Neural cell (in vitro differentiated cells): ENCODE measurements around the gene TMEM212. TPM values are rescaled to one million over a fixed set of nuclear protein-coding genes. Genes with fewer than 3 reads are reported as not detected.

Experiments
- H2AFZ ChIP-seq: fragments of 200-600, 300-800 bp; sonication (generic), shearing (Covaris generic); 2 replicates; pipeline ENCODE4 v1.6.0; 2014; ENCODE audit warnings: low read depth, mild to moderate bottlenecking, antibody characterized with exemption, low read length, moderate library complexity
- H3F3A ChIP-seq: fragments of 200-600 bp; shearing (Covaris generic); 2 replicates; pipeline ENCODE4 v1.6.1; 2016; ENCODE audit warnings: mild to moderate bottlenecking, moderate library complexity, mixed read lengths, antibody characterized with exemption, low read length; ENCODE audit not compliant: insufficient read depth, poor library complexity, severe bottlenecking
- H3K27ac ChIP-seq: fragments of 200-600, 300-800 bp; sonication (generic), shearing (Covaris generic); 2 replicates; pipeline ENCODE4 v1.5.1; 2014; ENCODE audit warnings: mild to moderate bottlenecking, low read length, moderate library complexity
- H3K27me3 ChIP-seq: fragments of 300-800, 200-600 bp; sonication (generic), shearing (Covaris generic); 2 replicates; pipeline ENCODE4 v1.6.0; 2014; ENCODE audit warnings: mild to moderate bottlenecking, low read depth, low read length, moderate library complexity; ENCODE audit not compliant: insufficient read depth
- H3K36me3 ChIP-seq: fragments of 300-800, 200-600 bp; sonication (generic), shearing (Covaris generic); 2 replicates; pipeline ENCODE4 v1.5.1; 2014; ENCODE audit warnings: mild to moderate bottlenecking, antibody characterized with exemption, low read length, moderate library complexity; ENCODE audit not compliant: insufficient read depth
- H3K4me2 ChIP-seq: fragments of 300-800, 200-600 bp; sonication (generic), shearing (Covaris generic); 2 replicates; pipeline ENCODE4 v1.6.0; 2014; ENCODE audit warnings: mild to moderate bottlenecking, low read length
- H3K4me3 ChIP-seq: fragments of 300-800, 200-600 bp; sonication (generic), shearing (Covaris generic); 2 replicates; pipeline ENCODE4 v1.5.1; 2014; ENCODE audit warnings: mild to moderate bottlenecking, low read length, moderate library complexity
- H3K79me2 ChIP-seq: fragments of 200-600 bp; shearing (Covaris generic); replicated peaks from 2 replicates; pipeline ENCODE4 v1.6.0; 2014; ENCODE audit warnings: mild to moderate bottlenecking, low read length, moderate library complexity; ENCODE audit not compliant: insufficient read depth
- H3K9ac ChIP-seq: fragments of 300-800, 200-600 bp; sonication (generic), shearing (Covaris generic); 2 replicates; pipeline ENCODE4 v1.6.1; 2016; ENCODE audit warnings: mild to moderate bottlenecking, low read length, mixed read lengths
- H3K9me2 ChIP-seq: fragments of 200-600 bp; shearing (Covaris generic); 2 replicates; pipeline ENCODE4 v1.6.1; 2016; ENCODE audit warnings: mild to moderate bottlenecking, low read length, mixed read lengths; ENCODE audit not compliant: insufficient read depth
- H3K9me3 ChIP-seq: fragments of 200-600, 300-800 bp; sonication (generic), shearing (Covaris generic); 2 replicates; pipeline ENCODE4 v1.6.1; 2016; ENCODE audit warnings: mild to moderate bottlenecking, mixed run types, low read length, moderate library complexity, mixed read lengths
- H4K20me1 ChIP-seq: fragments of 200-600 bp; shearing (Covaris generic); 2 replicates; pipeline ENCODE4 v1.6.1; 2016; ENCODE audit warnings: mild to moderate bottlenecking, mixed run types; ENCODE audit not compliant: insufficient read depth
- EP300 ChIP-seq: fragments of 450-650 bp; conservative IDR thresholded peaks from 2 replicates; pipeline ENCODE4 v1.6.1; 2014; ENCODE audit warnings: antibody characterized with exemption, mild to moderate bottlenecking, moderate library complexity; ENCODE audit not compliant: poor library complexity, severe bottlenecking
- EZH2 ChIP-seq: fragments of 200-600, 300-800 bp; shearing (Covaris generic), sonication (generic); IDR thresholded peaks from 2 replicates; pipeline ENCODE4 v1.6.1; 2014; ENCODE audit warnings: antibody characterized with exemption, low read length, borderline replicate concordance, mild to moderate bottlenecking; ENCODE audit not compliant: insufficient read depth, poor library complexity, severe bottlenecking
- MXI1 ChIP-seq: fragments of 450-650 bp; conservative IDR thresholded peaks from 2 replicates; pipeline ENCODE4 v1.6.1; 2014; ENCODE audit warnings: antibody characterized with exemption, mild to moderate bottlenecking; ENCODE audit not compliant: poor library complexity, severe bottlenecking
- POLR2AphosphoS5 ChIP-seq: IDR thresholded peaks from 2 replicates; pipeline ENCODE4 v1.6.1; 2012
- RAD21 ChIP-seq: fragments of 450-650 bp; conservative IDR thresholded peaks from 2 replicates; pipeline ENCODE4 v1.6.1; 2014; ENCODE audit warnings: antibody characterized with exemption, mild to moderate bottlenecking, moderate library complexity
- SMC3 ChIP-seq: fragments of 450-650 bp; conservative IDR thresholded peaks from 2 replicates; pipeline ENCODE4 v1.6.1; 2014; ENCODE audit warnings: antibody characterized with exemption, mild to moderate bottlenecking, moderate library complexity; ENCODE audit not compliant: poor library complexity
- TAF1 ChIP-seq: IDR thresholded peaks from 2 replicates; pipeline ENCODE4 v1.6.1; 2012; ENCODE audit warnings: low read depth
- polyA plus RNA-seq: library from polyadenylated mRNA; depleted of rRNA; stranded (reverse); fragments of >200 nt; gene quantifications from 2 replicates; pipeline ENCODE4 v1.2.3, GENCODE V29; 2014
- TF ChIP-seq, protein P1 (sequence below): IDR thresholded peaks from 2 replicates; pipeline ENCODE4 v1.6.1; 2012; ENCODE audit warnings: borderline replicate concordance
- TF ChIP-seq, protein P2 (sequence below): fragments of 450-650 bp; IDR thresholded peaks from 2 replicates; pipeline ENCODE4 v1.5.1; 2014; ENCODE audit warnings: antibody characterized with exemption, mild to moderate bottlenecking, moderate library complexity; ENCODE audit not compliant: poor library complexity, severe bottlenecking

The TMEM212 gene
- polyA plus RNA-seq, 1 donor from 2014 or later: not detected

GRCh38 chr3:171883893-171884279 lies 40.7 kb downstream of the TMEM212 start:
- Histone ChIP-seq H3K36me3 (no peaks in the 10 kb centered on the region), H3K79me2 (no peaks in the 10 kb centered on the region), H3K9ac (no peak overlapping the region), H3K9me2 (no peaks in the 10 kb centered on the region), H3K4me2 (no peak overlapping the region), H3K4me3 (no peak overlapping the region), H2AFZ (no peak overlapping the region), H3K9me3 (no peaks in the 10 kb centered on the region), H3K27ac (no peak overlapping the region), H3K27me3 (no peaks in the 10 kb centered on the region), H4K20me1 (no peaks in the 10 kb centered on the region), H3F3A (no peaks in the 10 kb centered on the region)
- TF ChIP-seq POLR2AphosphoS5: no peak
- TF ChIP-seq, protein P1, sequence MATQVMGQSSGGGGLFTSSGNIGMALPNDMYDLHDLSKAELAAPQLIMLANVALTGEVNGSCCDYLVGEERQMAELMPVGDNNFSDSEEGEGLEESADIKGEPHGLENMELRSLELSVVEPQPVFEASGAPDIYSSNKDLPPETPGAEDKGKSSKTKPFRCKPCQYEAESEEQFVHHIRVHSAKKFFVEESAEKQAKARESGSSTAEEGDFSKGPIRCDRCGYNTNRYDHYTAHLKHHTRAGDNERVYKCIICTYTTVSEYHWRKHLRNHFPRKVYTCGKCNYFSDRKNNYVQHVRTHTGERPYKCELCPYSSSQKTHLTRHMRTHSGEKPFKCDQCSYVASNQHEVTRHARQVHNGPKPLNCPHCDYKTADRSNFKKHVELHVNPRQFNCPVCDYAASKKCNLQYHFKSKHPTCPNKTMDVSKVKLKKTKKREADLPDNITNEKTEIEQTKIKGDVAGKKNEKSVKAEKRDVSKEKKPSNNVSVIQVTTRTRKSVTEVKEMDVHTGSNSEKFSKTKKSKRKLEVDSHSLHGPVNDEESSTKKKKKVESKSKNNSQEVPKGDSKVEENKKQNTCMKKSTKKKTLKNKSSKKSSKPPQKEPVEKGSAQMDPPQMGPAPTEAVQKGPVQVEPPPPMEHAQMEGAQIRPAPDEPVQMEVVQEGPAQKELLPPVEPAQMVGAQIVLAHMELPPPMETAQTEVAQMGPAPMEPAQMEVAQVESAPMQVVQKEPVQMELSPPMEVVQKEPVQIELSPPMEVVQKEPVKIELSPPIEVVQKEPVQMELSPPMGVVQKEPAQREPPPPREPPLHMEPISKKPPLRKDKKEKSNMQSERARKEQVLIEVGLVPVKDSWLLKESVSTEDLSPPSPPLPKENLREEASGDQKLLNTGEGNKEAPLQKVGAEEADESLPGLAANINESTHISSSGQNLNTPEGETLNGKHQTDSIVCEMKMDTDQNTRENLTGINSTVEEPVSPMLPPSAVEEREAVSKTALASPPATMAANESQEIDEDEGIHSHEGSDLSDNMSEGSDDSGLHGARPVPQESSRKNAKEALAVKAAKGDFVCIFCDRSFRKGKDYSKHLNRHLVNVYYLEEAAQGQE: no peak
- TF ChIP-seq EZH2: no peak
- TF ChIP-seq TAF1: no peak
- TF ChIP-seq, protein P2, sequence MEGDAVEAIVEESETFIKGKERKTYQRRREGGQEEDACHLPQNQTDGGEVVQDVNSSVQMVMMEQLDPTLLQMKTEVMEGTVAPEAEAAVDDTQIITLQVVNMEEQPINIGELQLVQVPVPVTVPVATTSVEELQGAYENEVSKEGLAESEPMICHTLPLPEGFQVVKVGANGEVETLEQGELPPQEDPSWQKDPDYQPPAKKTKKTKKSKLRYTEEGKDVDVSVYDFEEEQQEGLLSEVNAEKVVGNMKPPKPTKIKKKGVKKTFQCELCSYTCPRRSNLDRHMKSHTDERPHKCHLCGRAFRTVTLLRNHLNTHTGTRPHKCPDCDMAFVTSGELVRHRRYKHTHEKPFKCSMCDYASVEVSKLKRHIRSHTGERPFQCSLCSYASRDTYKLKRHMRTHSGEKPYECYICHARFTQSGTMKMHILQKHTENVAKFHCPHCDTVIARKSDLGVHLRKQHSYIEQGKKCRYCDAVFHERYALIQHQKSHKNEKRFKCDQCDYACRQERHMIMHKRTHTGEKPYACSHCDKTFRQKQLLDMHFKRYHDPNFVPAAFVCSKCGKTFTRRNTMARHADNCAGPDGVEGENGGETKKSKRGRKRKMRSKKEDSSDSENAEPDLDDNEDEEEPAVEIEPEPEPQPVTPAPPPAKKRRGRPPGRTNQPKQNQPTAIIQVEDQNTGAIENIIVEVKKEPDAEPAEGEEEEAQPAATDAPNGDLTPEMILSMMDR: no peak
- TF ChIP-seq MXI1: no peak
- no peak for TF ChIP-seq RAD21
- TF ChIP-seq SMC3: no peak
- no peak for TF ChIP-seq EP300

GRCh38 chr3:171888466-171888865 lies 45.3 kb downstream of the TMEM212 start:
- Histone ChIP-seq H3K9me3 (no peaks in the 10 kb centered on the region), H3K9ac (no peak overlapping the region), H3K79me2 (no peaks in the 10 kb centered on the region), H3K4me3 (no peak overlapping the region), H4K20me1 (no peaks in the 10 kb centered on the region), H3K27ac (peak overlapping the region; percentile 16), H2AFZ (no peak overlapping the region), H3F3A (no peaks in the 10 kb centered on the region), H3K36me3 (no peaks in the 10 kb centered on the region), H3K4me2 (no peak overlapping the region), H3K27me3 (no peaks in the 10 kb centered on the region), H3K9me2 (no peaks in the 10 kb centered on the region)
- no peak for TF ChIP-seq TAF1
- no peak for TF ChIP-seq EP300
- no peak for TF ChIP-seq EZH2
- no peak for TF ChIP-seq POLR2AphosphoS5
- TF ChIP-seq, protein P1: no peak
- TF ChIP-seq, protein P2: no peak
- TF ChIP-seq SMC3: no peak
- no peak for TF ChIP-seq RAD21
- TF ChIP-seq MXI1: no peak
